Smooth muscle cell (in vitro differentiated cells): ENCODE results near the gene ISG15. TPM values are rescaled to one million over a fixed set of nuclear protein-coding genes. Genes with fewer than 3 reads are reported as not detected.

Experiments
- DNase-seq: peaks from one replicate; lab custom pipeline; 2025; ENCODE audit not compliant: unreplicated experiment; lab: John Stamatoyannopoulos, UW
- H2AFZ ChIP-seq: fragments of 200-600 bp; sonication (generic); 2 replicates; pipeline ENCODE4 v1.6.0; 2016; ENCODE audit warnings: antibody characterized with exemption, low read depth, mild to moderate bottlenecking
- H3F3A ChIP-seq: fragments of 200-600 bp; sonication (generic); 2 replicates; pipeline ENCODE4 v1.6.0; 2017; ENCODE audit warnings: antibody characterized with exemption, low read depth
- H3K27ac ChIP-seq: fragments of 200-600 bp; sonication (generic); 2 replicates; pipeline ENCODE4 v1.5.1; 2016; ENCODE audit warnings: low read depth, mild to moderate bottlenecking
- H3K27me3 ChIP-seq: fragments of 200-600 bp; sonication (generic); 2 replicates; pipeline ENCODE4 v1.6.1; 2016; ENCODE audit warnings: low read depth, mild to moderate bottlenecking
- H3K36me3 ChIP-seq: fragments of 200-600 bp; sonication (generic); 2 replicates; pipeline ENCODE4 v1.5.1; 2016; ENCODE audit warnings: low read depth
- H3K4me1 ChIP-seq: fragments of 200-600 bp; sonication (generic); 2 replicates; pipeline ENCODE4 v1.5.1; 2016; ENCODE audit warnings: low read depth
- H3K4me2 ChIP-seq: fragments of 200-600 bp; sonication (generic); 2 replicates; pipeline ENCODE4 v1.6.0; 2016; ENCODE audit warnings: mild to moderate bottlenecking
- H3K4me3 ChIP-seq: fragments of 200-600 bp; sonication (generic); 2 replicates; pipeline ENCODE4 v1.5.1; 2016; ENCODE audit warnings: mild to moderate bottlenecking
- H3K79me2 ChIP-seq: fragments of 200-600 bp; sonication (generic); 2 replicates; pipeline ENCODE4 v1.6.0; 2016; ENCODE audit warnings: low read depth, mild to moderate bottlenecking
- H3K9ac ChIP-seq: fragments of 200-600 bp; sonication (generic); 2 replicates; pipeline ENCODE4 v1.6.0; 2016; ENCODE audit warnings: low read depth
- H3K9me3 ChIP-seq: fragments of 200-600 bp; sonication (generic); replicated peaks from 2 replicates; pipeline ENCODE4 v1.5.1; 2016; ENCODE audit warnings: low read depth
- H4K20me1 ChIP-seq: fragments of 200-600 bp; sonication (generic); 2 replicates; pipeline ENCODE4 v1.6.0; 2016; ENCODE audit warnings: low read depth
- CTCF ChIP-seq: fragments of 200-600 bp; sonication (generic); IDR thresholded peaks from 2 replicates; pipeline ENCODE4 v1.5.1; 2017; ENCODE audit warnings: borderline replicate concordance, mild to moderate bottlenecking, antibody characterized with exemption; ENCODE audit not compliant: insufficient read depth, poor library complexity, severe bottlenecking
- WGBS: methylation state at CpG from one replicate; pipeline ENCODE4 v1.1.7; 2016; ENCODE audit warnings: low lambda C conversion rate; 5-methylcytosine and 5-hydroxymethylcytosine counted together
- polyA plus RNA-seq: library from polyadenylated mRNA; unstranded; fragments of >200 nt; fragmentation: Nextera tagmentation; extraction: Ambion mirVana; gene quantifications from 2 replicates; pipeline ENCODE4 v1.2.1, GENCODE V29; 2016
- total RNA-seq: library from RNA; depleted of rRNA; stranded (reverse); fragments of >200 nt; gene quantifications from 2 replicates; pipeline ENCODE4 v1.2.3, GENCODE V29; 2014

The ISG15 gene
- total and polyA plus RNA-seq, 2 experiments from 2014 or later: 109 to 147 TPM

DNA sequence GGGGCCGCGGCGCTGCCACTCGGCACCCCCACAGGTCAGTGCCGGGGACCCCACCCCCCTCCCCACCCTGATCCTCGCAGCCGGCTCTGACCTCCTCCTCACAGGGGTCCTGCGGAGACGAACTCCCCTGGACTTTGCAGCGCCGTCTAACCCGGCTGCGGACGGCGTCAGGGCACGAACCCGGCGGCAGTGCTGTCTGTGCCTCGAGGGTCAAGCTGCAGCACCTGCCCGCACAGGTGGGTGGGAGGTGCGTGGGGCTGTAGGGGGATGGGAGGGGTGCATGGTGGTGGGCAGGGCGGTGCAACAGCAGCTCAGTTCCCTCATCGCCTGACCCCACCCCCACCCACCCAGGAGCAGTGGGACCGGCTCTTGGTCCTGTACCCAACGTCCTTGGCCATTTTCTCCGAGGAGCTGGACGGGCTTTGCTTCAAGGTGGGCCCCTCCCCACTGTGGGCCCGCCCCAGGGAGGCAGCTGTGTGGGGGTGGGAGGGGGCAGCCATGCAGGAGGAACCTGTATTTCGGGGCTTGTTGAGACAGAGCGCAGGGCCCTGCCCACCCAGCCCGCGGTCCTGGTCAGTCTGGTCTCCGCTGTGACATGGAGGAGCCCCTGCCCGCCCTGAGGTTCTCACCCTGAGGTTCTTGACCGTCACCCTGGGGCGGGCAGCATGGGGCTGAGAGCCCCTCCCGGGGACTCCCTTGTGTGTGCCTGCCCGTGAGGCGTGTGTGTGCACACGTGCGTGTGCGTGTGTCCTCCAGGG lies 42.1 kb upstream of the ISG15 start:
- peaks cover 4% of the 10 kb centered on the region for H3K4me1 ChIP-seq
- no peaks in the 10 kb centered on the region for H3K36me3 ChIP-seq
- peaks cover 9% of the 10 kb centered on the region for H3K27me3 ChIP-seq
- H4K20me1 ChIP-seq: no peaks in the 10 kb centered on the region
- no peak for DNase-seq
- no peaks in the 10 kb centered on the region for H3F3A ChIP-seq
- H3K4me3 ChIP-seq: no peak overlapping the region
- no peak for TF ChIP-seq CTCF
- no peak overlapping the region for H2AFZ ChIP-seq
- no peaks in the 10 kb centered on the region for H3K79me2 ChIP-seq
- no peak overlapping the region for H3K27ac ChIP-seq
- 90% methylated on average over 14 of the region's 42 CpGs for WGBS
- H3K9ac ChIP-seq: no peak overlapping the region
- no peak overlapping the region for H3K4me2 ChIP-seq
- H3K9me3 ChIP-seq: no peaks in the 10 kb centered on the region

DNA sequence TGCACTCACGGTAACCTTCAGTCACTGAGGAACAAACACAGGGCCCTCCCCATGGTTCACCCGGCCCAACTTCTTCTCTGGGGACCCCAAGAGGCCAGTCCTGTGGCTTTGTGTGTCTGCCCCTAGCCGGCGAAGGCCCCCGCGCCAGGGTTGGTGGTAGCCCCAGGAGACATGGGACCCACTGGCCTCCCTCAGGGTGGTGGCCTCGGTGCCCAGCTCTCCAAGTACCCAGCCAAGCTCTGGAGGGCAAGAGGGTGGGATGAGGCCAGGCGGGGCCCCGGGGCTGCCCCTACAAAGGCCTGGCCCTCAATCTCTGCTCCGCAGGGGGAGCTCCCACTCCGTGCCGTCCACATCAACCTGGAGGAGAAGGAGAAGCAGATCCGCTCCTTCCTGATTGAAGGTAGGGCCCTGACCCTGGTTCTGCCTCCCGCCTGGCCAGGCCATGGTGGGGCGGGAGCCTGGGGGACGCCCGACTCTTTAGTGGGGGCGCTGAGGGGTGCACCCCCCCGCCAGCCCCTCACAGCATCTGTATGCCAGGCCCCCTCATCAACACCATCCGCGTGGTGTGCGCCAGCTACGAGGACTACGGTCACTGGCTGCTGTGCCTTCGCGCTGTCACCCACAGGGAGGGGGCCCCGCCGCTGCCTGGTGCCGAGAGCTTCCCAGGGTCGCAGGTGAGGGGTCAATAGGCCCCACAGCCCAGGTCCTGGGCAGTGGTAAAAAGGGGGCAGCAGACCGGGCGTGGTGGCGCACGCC lies 41.4 kb upstream of the ISG15 start:
- Histone ChIP-seq H3K4me2 (no peak overlapping the region), H3K27me3 (peaks cover 9% of the 10 kb centered on the region), H3K4me1 (no peaks in the 10 kb centered on the region), H3K27ac (no peak overlapping the region), H3K9me3 (no peaks in the 10 kb centered on the region), H2AFZ (no peak overlapping the region), H3K4me3 (no peak overlapping the region), H3K9ac (no peak overlapping the region), H3F3A (no peaks in the 10 kb centered on the region), H3K79me2 (no peaks in the 10 kb centered on the region), H4K20me1 (no peaks in the 10 kb centered on the region), H3K36me3 (no peaks in the 10 kb centered on the region)
- no peak for DNase-seq
- WGBS: 92% methylated on average over 32 of the region's 34 CpGs
- TF ChIP-seq CTCF: no peak

GRCh38 chr1:972726-973458 lies 40.4 kb upstream of the ISG15 start:
- H3K9ac ChIP-seq: no peak overlapping the region
- WGBS: 93% methylated on average over 24 of the region's 28 CpGs
- no peak overlapping the region for H3K4me2 ChIP-seq
- H3K9me3 ChIP-seq: no peaks in the 10 kb centered on the region
- H3K4me3 ChIP-seq: no peak overlapping the region
- no peaks in the 10 kb centered on the region for H3K79me2 ChIP-seq
- H2AFZ ChIP-seq: no peak overlapping the region
- TF ChIP-seq CTCF: no peak
- no peak overlapping the region for H3K27ac ChIP-seq
- H3K4me1 ChIP-seq: no peaks in the 10 kb centered on the region
- H3K27me3 ChIP-seq: peaks cover 9% of the 10 kb centered on the region
- no peaks in the 10 kb centered on the region for H4K20me1 ChIP-seq
- DNase-seq: no peak
- H3K36me3 ChIP-seq: no peaks in the 10 kb centered on the region
- H3F3A ChIP-seq: no peaks in the 10 kb centered on the region
